K562 (cell line): Measurements from ENCODE around the gene HMBS. TPM values are rescaled to one million over a fixed set of nuclear protein-coding genes. Genes with fewer than 3 reads are reported as not detected.

ENCODE experiments used
- CSDE1 ChIP-seq, 2 experiments: fragments of 450-650 bp; IDR thresholded peaks; 2 replicates each; pipeline ENCODE4 v1.6.1; 2016; ENCODE audit warnings: mild to moderate bottlenecking in 1 of 2
- MTA3 ChIP-seq: fragments of 450-650 bp; formaldehyde crosslinking; IDR thresholded peaks from 2 replicates; pipeline ENCODE4 v1.6.1; 2017; ENCODE audit warnings: mild to moderate bottlenecking, borderline replicate concordance
- MYC ChIP-seq, 2 experiments: fragments of 250-450 bp in 1 of 2; sonication (Bioruptor Pico) in 1 of 2; IDR thresholded peaks; 2 replicates each; pipeline versions ENCODE4 v1.5.1 to v1.6.1; 2012 to 2021; ENCODE audit warnings: low read depth in 2 of 2, borderline replicate concordance in 1 of 2, improper control_type of control experiment in 1 of 2, low read length in 1 of 2, mild to moderate bottlenecking in 1 of 2, moderate library complexity in 1 of 2
- NR2F6 ChIP-seq: fragments of 450-650 bp; formaldehyde crosslinking; IDR thresholded peaks from 2 replicates; pipeline ENCODE4 v1.4.0; 2020; ENCODE audit warnings: mild to moderate bottlenecking
- PHF8 ChIP-seq: fragments of 200-600 bp; sonication (generic); IDR thresholded peaks from 2 replicates; pipeline ENCODE4 v1.6.1; 2012; ENCODE audit warnings: mixed run types, mild to moderate bottlenecking, inconsistent platforms, low read length, moderate library complexity, borderline replicate concordance
- RREB1 ChIP-seq: fragments of 250-450 bp; sonication (Bioruptor Pico); IDR thresholded peaks from 2 replicates; pipeline ENCODE4 v1.4.0; 2020
- SETDB1 ChIP-seq: IDR thresholded peaks from one replicate; pipeline ENCODE4 v1.6.1; 2012; ENCODE audit warnings: low read length, control low read depth, inconsistent platforms
- SNIP1 ChIP-seq: fragments of 450-650 bp; IDR thresholded peaks from 2 replicates; pipeline ENCODE4 v1.7.1; 2017; ENCODE audit warnings: low read depth, mild to moderate bottlenecking
- TCF3 ChIP-seq: sonication (generic); formaldehyde crosslinking; IDR thresholded peaks from 2 replicates; pipeline ENCODE4 v1.4.0; 2020; ENCODE audit warnings: mild to moderate bottlenecking, missing genetic modification reagents
- YBX1 ChIP-seq: fragments of 450-650 bp; IDR thresholded peaks from 2 replicates; pipeline ENCODE4 v1.7.1; 2016; ENCODE audit warnings: mild to moderate bottlenecking
- ZNF197 ChIP-seq: fragments of 200-800 bp; sonication (Bioruptor generic); IDR thresholded peaks from 2 replicates; pipeline ENCODE4 v1.6.1; 2016; ENCODE audit warnings: low read depth, missing genetic modification characterization, missing compliant biosample characterization
- ZNF699 ChIP-seq: fragments of 250-450 bp; sonication (Bioruptor Pico); IDR thresholded peaks from 2 replicates; pipeline ENCODE4 v1.8.0; 2021; ENCODE audit warnings: mild to moderate bottlenecking, moderate library complexity; ENCODE audit not compliant: insufficient replicate concordance
- ZNF764 ChIP-seq: fragments of 250-450 bp; sonication (Bioruptor Pico); IDR thresholded peaks from 2 replicates; pipeline ENCODE4 v1.4.0; 2020; ENCODE audit warnings: low read depth, mild to moderate bottlenecking, moderate library complexity
- ZSCAN32 ChIP-seq: fragments of 450-650 bp; formaldehyde crosslinking; IDR thresholded peaks from 2 replicates; pipeline ENCODE4 v1.4.0; 2020; ENCODE audit warnings: mild to moderate bottlenecking, moderate library complexity
- polyA plus RNA-seq, 8 experiments: library from polyadenylated mRNA; depleted of rRNA in 4 of 8; stranded (reverse) in 5 of 8; unstranded in 3 of 8; fragments of >200 nt; fragmentation: Nextera tagmentation in 2 of 8; fragmentation: Illumina TruSeq in 1 of 8; extraction: Ambion mirVana in 2 of 8; extraction: Trizol in 1 of 8; gene quantifications; 2 replicates each; pipeline versions ENCODE4 v1.2.1 to v1.2.3, GENCODE V29; 2011 to 2014; ENCODE audit warnings: inconsistent platforms in 1 of 8, missing spikeins in 1 of 8
- total RNA-seq, 7 experiments: library from RNA; depleted of rRNA in 6 of 7; stranded (reverse); fragments of >200 nt in 6 of 7; fragmentation: Illumina TruSeq in 2 of 7; extraction: Trizol in 2 of 7; gene quantifications; 2 replicates each; pipeline versions ENCODE4 v1.2.1 to v1.2.3, GENCODE V29; 2011 to 2021; ENCODE audit warnings: low replicate concordance in 1 of 7
- TF ChIP-seq, protein P1 (sequence below): fragments of 450-650 bp; IDR thresholded peaks from 2 replicates; pipeline ENCODE4 v1.7.0; 2016; ENCODE audit warnings: borderline replicate concordance
- TF ChIP-seq, protein P2 (sequence below): fragments of 150-350 bp; IDR thresholded peaks from 2 replicates; pipeline ENCODE4 v1.6.1; 2014; ENCODE audit warnings: low read depth, mild to moderate bottlenecking, low read length, borderline replicate concordance

HMBS gene
- total and polyA plus RNA-seq, 9 of the 15 experiments (the other 6 are each of a cell fraction or from before 2014, with no cell fraction given), result 56.9 to 385 (median 286) TPM

DNA sequence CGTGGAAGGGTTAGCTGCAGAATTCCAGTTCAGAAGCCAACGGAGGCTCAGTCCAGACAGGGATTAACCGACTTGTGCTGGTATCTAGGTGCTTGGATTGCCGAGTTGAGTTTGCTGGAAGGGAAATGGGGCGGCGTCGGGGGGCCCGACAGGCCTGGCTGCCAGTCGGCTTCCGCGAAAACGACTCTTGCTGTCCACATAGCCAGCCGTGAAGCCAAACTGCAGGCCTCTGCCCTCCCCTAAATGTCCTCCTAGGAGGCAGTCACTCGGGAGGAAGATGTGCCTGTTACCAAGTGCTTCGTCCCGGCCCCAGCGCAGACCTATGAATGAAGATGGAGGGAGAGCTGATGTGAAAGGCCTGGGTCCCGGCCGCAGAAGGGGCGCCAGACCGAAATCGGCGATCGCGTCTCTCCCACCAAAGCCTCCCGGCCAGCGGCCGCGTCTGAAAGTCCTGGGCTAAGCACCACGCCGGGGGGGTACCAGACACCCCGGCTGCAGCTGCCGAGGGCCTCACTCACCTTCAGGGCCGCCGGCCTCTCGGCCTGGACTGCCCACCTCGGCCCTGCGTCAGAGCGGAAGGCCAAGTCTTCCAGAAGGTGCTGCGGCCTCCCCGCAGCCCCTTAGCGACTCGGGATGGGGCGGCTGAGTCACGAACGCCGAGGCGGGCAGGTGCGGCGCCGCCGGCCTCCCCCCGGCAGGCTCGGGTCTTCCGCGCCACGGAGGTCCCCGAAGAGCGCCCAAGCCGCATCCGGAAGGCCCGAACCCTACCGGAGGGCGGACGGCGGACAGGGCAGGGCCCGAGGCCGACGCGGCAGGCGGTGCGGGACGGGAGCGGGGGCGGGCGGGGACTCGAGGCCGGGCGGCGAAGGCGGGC is 9.5 kb downstream of the HMBS start (continued):
- TF ChIP-seq NR2F6 (CRISPR knock-in tag), result no peak
- TF ChIP-seq YBX1, result no peak
- TF ChIP-seq MYC (IDR thresholded peaks at IDR 0.05; ENCODE audit: low read depth, low read length), result no peak
- peak; percentile 76; the same call in 1 of the 2 replicates for TF ChIP-seq MYC (CRISPR knock-in tag; IDR thresholded peaks at IDR 0.05; ENCODE audit: borderline replicate concordance, low read depth)
- TF ChIP-seq SNIP1, result no peak
- no peak for TF ChIP-seq CSDE1 (IDR thresholded peaks at IDR 0.05)
- TF ChIP-seq ZNF197 (CRISPR knock-in tag), result no peak
- TF ChIP-seq, protein P1, sequence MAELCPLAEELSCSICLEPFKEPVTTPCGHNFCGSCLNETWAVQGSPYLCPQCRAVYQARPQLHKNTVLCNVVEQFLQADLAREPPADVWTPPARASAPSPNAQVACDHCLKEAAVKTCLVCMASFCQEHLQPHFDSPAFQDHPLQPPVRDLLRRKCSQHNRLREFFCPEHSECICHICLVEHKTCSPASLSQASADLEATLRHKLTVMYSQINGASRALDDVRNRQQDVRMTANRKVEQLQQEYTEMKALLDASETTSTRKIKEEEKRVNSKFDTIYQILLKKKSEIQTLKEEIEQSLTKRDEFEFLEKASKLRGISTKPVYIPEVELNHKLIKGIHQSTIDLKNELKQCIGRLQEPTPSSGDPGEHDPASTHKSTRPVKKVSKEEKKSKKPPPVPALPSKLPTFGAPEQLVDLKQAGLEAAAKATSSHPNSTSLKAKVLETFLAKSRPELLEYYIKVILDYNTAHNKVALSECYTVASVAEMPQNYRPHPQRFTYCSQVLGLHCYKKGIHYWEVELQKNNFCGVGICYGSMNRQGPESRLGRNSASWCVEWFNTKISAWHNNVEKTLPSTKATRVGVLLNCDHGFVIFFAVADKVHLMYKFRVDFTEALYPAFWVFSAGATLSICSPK, result no peak
- no peak for TF ChIP-seq RREB1 (CRISPR knock-in tag)
- no peak for TF ChIP-seq ZNF699 (CRISPR knock-in tag)
- TF ChIP-seq ZNF764, result no peak
- TF ChIP-seq SETDB1, result no peak
- TF ChIP-seq TCF3, result no peak
- no peak for TF ChIP-seq ZSCAN32
- peak; percentile 69 for TF ChIP-seq MTA3
- TF ChIP-seq, protein P2, sequence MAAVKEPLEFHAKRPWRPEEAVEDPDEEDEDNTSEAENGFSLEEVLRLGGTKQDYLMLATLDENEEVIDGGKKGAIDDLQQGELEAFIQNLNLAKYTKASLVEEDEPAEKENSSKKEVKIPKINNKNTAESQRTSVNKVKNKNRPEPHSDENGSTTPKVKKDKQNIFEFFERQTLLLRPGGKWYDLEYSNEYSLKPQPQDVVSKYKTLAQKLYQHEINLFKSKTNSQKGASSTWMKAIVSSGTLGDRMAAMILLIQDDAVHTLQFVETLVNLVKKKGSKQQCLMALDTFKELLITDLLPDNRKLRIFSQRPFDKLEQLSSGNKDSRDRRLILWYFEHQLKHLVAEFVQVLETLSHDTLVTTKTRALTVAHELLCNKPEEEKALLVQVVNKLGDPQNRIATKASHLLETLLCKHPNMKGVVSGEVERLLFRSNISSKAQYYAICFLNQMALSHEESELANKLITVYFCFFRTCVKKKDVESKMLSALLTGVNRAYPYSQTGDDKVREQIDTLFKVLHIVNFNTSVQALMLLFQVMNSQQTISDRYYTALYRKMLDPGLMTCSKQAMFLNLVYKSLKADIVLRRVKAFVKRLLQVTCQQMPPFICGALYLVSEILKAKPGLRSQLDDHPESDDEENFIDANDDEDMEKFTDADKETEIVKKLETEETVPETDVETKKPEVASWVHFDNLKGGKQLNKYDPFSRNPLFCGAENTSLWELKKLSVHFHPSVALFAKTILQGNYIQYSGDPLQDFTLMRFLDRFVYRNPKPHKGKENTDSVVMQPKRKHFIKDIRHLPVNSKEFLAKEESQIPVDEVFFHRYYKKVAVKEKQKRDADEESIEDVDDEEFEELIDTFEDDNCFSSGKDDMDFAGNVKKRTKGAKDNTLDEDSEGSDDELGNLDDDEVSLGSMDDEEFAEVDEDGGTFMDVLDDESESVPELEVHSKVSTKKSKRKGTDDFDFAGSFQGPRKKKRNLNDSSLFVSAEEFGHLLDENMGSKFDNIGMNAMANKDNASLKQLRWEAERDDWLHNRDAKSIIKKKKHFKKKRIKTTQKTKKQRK, result no peak
- no peak for TF ChIP-seq PHF8
